NCI-H1048 (cell line): ENCODE data around the gene IFITM10.
"Not testable (repeated sequence)": the region's sequence is repeated elsewhere in the genome, so short reads cannot be mapped to it uniquely, and the experiment has no call there.

Experiments used
- DNase-seq: peaks from one replicate; lab custom pipeline; 2025; lab: John Stamatoyannopoulos, UW

The IFITM10 gene

DNA sequence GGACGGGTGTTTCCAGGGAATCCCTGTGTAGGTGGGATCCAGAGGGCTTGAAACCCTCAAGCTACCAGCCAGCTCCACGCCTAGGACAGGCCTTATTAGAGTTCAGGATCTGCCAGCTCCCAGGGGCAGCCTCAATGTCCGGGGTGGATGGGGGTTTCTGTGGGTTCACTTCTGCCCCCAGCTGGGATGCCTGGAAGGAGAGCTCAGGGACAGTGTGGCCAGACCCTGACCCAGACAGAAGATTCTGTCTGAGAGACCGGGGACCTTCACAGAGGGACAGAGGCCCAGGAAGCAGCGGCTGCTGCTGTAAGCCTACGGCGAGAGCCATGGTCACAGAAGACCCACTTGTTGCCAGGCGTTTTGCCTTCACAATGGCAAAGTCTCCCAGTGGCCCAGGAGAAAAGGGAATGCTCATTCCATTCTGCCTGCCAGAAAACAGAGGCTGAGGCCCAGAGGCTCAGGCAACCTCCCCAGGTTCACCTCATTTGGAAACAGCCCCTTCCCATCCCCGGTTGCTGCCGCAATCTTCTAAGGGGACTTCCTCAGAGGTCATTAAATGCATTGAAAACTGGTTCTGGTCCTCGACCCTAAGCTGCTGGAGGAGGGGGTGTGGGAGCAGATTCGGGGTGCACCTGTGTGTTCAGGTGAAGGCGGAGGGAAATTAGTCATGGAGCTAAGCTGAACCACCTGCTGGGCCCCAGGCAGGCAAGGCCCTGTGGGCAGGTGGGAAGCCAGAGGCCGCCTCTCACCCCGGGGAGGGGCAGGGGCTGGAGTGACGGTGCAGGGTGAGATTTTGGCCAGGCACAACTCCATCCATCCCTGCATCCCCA lies 58.3 kb downstream of the IFITM10 start:
- DNase-seq: no peak

DNA sequence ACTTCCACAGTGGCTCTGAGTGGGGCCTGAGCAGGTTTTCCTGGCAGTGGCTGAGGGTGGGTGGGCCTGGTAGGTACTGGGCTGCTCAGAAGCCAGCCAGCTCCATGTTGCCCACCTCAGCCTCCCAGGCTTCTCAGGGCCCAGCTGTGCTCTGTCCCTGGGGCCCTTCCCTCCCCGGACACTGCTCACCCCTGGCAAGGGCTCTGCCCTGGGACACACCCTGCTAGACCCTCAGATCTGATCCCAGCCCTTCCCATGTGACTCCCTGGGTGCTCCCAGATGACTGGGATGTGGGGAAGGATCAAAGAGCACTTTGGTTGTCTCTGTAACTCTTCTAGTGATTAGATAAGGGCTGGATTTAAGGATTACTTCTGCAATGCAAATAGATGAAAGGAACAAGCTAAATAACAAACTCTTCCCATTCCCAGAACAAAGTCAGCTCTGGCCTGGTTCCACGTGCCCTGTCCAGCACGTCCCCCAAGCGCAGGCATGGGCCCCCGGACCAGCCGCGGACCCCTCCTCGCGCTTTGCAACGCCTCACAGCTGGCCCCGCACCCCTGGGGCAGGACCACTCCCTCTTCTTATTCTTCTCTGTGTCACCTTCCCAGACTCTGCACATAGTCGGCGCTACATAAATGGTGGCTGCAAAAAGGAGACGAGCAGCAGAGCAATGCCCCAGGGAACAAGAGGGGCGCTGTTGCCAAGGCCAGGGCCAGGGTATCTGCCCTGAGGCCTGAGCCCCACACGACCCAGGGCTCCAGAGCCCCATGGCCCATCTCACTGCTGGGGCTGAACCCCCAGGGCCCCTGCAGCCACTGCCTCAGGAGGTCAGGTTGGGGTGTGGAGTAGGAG lies 59.1 kb downstream of the IFITM10 start:
- DNase-seq: no peak

GRCh38 chr11:1690167-1691025 lies 60.0 kb downstream of the IFITM10 start:
- no peak for DNase-seq

DNA sequence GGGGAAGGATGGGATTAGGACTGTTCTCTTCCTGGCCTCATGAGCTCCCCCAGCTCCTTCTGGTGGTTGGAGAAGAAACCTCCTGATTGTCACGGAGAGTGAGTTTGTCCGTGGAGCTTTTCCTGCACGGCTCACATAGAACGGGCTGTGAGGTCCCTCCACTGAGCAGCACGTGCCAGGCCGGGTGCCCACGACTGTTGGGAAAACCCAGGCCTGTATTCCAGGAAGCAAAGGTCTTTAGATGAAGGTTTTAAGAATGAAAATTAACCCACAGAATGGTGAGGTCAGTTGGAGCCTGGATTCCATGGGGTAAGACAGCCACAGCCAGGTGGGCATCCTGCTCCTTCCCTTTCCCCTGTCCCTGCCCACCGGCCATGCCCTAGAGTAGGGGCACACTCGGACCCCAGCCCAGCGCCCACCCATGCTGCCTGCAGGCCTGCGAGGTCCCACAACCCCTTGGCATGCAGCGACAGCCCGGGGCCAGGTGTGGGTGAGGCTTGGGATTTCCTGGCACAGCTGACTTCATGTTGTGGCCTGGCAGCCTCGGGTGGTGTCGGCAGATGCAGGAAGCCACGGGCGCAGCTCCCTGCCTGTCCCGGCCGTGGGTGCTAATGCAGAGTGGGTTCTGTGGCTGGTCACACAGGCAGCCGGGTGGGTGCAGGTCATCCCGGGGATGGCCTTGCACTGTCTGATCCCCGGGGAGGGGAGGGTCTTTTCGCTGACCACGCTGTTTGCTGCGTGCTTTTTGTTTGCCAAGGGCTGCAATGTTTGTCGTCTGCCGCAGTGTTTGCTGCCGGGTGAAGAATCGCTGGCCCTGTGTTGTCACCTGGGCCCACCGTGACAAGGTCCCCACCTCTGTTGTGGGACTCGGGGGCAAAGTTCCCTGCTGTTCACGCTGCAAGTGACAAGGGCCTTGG lies 60.9 kb downstream of the IFITM10 start:
- DNase-seq: not testable (repeated sequence)

DNA sequence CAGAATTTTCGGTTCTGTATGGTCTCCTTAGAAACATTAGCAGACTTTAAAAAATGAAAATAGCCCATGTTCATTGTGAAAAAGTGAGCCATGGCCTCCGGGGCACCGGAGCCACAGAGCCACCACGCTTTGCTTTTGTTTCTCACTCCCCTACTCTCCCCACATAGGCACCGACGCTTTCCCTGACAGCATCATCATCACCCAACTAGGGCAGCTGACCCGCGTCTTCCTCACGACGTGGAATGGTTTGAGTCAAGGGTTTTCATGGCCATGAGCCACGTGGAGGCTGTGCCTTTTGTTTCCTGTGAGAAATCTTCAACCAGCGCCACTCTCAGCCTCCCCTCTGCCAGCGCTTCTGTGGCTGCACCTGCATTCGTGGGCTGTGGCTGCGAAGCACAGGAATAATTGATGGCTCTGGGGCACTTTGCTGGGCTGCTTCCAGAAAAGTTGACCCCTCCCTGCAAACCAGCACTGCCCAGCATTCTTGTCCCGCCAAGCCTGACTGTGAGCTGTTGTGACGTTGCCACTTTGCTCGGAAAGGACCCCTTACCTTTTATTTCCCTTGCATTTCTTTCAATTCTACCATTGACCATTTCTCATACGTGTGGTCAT lies 62.0 kb downstream of the IFITM10 start:
- DNase-seq: not testable (repeated sequence)

- not testable (repeated sequence) for DNase-seq
These were observed 64.2 kb downstream of the IFITM10 start for GRCh38 chr11:1686220-1686619.

DNA sequence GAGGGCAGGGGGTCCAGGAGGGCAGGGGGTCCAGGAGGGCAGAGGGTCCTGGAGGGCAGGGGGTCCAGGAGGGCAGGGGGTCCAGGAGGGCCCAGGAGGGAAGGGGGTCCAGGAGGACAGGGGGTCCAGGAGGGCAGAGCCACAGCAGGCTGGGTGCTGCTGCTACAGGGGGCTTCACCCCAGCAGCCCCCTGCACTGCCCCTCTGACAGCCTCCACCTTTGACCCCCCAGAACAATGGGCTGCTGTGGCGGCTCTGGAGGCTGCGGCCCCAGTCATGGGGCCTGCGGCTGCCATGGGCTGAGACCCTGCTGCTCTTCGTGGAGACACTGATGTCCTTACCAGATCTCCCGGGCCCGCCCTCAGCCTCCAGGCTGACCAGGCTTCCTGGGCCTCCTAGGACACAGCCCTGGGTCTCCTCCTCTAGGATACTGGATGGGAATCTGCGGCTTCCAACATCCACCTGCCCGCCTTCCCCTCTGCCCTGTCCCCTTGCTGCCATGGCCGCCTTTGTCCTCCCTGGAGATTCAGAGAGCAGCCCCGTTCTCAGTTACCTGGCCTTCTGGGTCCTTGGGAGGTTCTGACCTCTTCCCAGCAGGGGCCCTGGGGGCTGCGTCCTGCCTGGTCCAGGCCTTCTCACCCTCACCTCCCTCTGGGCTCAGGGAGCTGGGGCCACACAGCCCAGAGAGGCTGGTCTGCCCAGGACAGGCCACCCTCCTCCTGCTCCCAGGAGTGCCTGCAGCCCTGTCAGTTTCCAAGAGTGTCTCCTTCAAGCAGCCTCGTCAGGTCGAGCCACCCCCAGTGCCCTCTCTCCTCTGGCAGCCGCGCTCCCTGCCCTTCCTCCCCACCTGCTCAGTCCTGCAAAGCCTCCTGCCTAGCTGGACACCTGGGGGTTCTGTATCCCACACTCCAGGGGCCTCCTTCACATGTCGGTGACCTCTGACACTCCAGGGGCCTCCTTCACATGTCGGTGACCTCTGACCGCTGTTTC lies 65.2 kb downstream of the IFITM10 start:
- not testable (repeated sequence) for DNase-seq

GRCh38 chr11:1683904-1684572 lies 66.4 kb downstream of the IFITM10 start:
- DNase-seq: not testable (repeated sequence)

- DNase-seq: not testable (repeated sequence)
These were observed 67.2 kb downstream of the IFITM10 start for GRCh38 chr11:1683216-1683615.
